Embryonic facial prominence (tissue), 1 donor: ENCODE results near the gene COL15A1.

Experiments
- DNase-seq: peaks from one replicate; pipeline ENCODE4 v3.0.0-alpha.2; 2016; ENCODE audit errors: extremely low spot score

Gene COL15A1

DNA sequence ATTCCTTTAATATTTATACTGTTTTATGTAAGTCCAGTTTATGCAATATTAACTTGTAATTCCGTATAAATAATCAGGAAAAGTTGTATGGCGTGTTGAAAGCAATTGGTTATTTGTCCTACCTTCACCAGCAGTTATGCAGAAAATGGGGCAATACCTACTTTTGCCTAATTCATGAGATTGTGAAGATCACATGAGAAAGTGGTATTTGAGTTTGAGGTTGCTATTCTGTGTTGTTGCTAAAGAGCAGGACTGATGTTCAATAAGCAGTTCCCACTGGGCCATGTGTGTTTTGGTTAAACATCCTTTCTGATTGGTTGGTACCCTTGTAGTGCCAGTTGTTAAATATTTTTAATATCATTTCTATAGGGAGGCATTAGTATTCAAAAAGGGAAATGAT lies 164.4 kb downstream of the COL15A1 start:
- DNase-seq, result no peak

GRCh38 chr9:99109522-99109921 lies 165.8 kb downstream of the COL15A1 start:
- DNase-seq, result no peak

DNA sequence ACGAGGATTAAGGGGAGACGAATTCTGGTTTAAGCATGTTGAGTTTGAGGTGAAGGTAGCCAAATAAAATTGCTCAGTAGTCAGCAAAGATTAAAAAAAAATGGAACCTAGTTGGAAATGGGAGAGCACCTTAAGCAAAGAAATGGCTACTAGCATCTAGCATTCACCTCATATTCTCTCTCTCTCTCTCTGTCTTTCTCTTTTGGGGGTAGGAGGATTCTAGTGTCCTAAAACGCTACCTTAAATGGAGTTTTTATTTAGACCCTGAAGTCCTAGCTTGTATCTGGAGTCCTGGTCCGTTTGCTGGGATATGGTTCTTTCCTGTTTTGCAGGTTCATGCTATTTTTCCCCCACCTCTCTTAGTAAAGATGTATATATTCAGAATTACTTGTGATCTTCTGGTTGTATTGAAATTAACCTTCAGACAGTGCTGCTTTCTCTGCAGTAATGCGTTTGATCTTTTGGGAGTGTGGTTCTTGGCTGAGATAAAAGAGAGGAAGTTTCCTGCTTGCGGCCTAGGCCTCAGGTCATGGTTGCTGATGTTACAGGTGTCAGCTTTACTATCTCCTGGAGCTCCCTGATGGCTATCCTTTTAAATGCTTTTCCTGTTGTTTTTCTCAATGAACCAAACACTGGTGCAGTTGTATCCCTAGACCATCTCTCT lies 169.2 kb downstream of the COL15A1 start:
- DNase-seq, result no peak

- no peak for DNase-seq
These were observed 169.8 kb downstream of the COL15A1 start for GRCh38 chr9:99113414-99114048.

DNA sequence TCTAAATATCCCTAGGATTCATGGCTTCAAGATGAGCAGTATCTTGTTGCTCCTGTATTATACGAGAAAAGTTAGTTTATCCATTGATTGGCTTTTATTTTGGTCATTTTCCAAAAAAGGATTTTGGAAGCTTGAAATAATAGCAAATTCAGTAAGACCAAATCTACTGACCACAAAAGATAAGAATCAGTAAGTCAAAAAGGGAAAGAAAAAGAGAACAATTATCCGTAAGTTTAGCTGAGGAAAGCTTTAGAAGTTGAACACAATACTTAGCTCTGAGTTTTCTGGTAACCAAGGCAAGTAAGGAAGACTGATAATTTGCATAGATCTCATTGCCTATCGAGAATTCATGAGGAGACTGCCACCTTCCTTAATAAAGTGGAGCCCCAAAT lies 170.3 kb downstream of the COL15A1 start:
- DNase-seq, result no peak

- no peak for DNase-seq
These were observed 171.3 kb downstream of the COL15A1 start for GRCh38 chr9:99114846-99115500.

- no peak for DNase-seq
These were observed 172.3 kb downstream of the COL15A1 start for GRCh38 chr9:99116003-99116411.

DNA sequence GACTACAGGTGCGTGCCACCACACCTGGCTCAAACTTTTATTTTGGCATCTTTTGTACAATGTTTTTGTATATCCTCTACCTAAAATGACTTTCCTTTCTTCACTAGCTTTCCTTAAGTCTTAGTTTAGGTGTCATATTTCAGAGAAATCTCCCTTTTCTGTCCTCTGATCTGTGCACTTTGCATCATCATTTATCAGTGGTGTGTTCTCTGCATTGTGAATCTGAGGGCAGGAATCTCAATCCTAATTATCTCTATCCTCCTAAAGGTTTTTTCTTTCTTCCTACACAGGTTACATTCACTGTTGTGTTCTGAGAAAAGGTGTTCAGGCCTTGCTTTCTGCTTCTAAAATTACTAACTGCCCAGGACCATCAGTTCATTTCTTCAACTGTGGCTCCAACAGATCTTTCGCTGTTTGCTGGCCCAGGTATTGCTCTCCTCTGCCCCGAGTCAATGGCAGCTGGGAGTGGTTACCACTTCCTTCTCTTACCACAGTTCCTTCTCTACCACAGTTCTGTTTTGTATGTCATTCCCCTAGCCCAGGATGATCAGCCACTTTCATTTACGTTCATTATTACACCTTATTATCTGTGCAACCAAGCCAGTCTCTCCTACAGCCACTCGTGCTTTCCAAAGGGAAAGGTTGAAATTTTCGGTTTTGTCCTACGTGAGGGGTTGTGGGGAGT lies 175.2 kb downstream of the COL15A1 start:
- no peak for DNase-seq

DNA sequence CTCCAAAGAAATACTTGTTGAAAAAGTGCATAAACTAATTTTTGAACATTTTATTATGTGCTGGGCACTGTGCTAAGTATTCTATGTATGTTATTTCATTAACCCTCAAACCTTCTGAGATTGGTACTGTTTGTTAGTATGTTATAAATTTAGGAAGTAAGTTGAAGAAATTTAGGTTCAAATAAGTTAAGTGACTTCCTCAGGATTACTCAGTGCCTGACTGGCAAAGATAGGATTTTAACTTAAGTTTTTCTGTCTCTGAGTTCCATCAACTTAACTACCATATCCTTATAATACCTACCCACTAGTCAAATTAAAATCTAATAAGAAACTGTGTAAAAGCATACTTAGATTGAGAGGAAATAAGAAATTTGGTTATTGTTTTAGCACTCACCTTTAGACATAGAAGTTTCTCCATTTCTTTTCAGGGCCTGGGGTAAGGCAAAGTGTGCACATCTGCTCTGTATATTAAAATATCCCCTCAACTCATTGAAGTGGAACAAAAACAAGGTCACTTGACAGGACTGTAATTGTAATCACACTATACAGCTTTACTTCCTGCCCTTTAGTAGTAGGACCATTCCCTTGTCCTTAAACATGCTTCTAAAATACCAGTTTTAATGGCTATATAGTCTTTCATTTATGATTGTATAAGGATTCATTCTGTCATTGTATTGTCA lies 176.4 kb downstream of the COL15A1 start:
- DNase-seq, result no peak
